Measurements from ENCODE around the gene THRB.

Gene THRB

GRCh38 chr3:24394754-24395153 lies 99.9 kb downstream of the THRB start:
- no peaks in the 10 kb centered on the region for H3K79me2 ChIP-seq (ENCODE audit: insufficient read depth, low read length)
- no peaks in the 10 kb centered on the region for H3K27me3 ChIP-seq (ENCODE audit: insufficient read depth, low read length)
- no peak overlapping the region for H3K9ac ChIP-seq (ENCODE audit: low read length)
- no peak overlapping the region for H3K27ac ChIP-seq (ENCODE audit: low read depth, low read length, poor library complexity, severe bottlenecking)
- H3K9me3 ChIP-seq (ENCODE audit: low read length): no peaks in the 10 kb centered on the region
- H3K4me3 ChIP-seq (ENCODE audit: low read depth, low read length, poor library complexity, severe bottlenecking): no peak overlapping the region
- H3K4me1 ChIP-seq (ENCODE audit: insufficient read depth, low read length, severe bottlenecking): no peaks in the 10 kb centered on the region
- no peaks in the 10 kb centered on the region for H4K20me1 ChIP-seq (ENCODE audit: insufficient read depth, low read length)
- no peak for TF ChIP-seq EZH2 (IDR thresholded peaks at IDR 0.05; ENCODE audit: borderline replicate concordance, low read length)
- no peak for TF ChIP-seq CTCF (IDR thresholded peaks at IDR 0.05; ENCODE audit: low read length)
- no peaks in the 10 kb centered on the region for H3F3A ChIP-seq (ENCODE audit: insufficient read depth, low read length)
- H2AFZ ChIP-seq (ENCODE audit: low read length): no peak overlapping the region
- no peak overlapping the region for H3K4me2 ChIP-seq (ENCODE audit: low read length)
- H3K9me2 ChIP-seq (ENCODE audit: low read depth, low read length): no peaks in the 10 kb centered on the region
- H3K36me3 ChIP-seq (ENCODE audit: insufficient read depth, low read length): no peaks in the 10 kb centered on the region

GRCh38 chr3:24393316-24393715 lies 101.3 kb downstream of the THRB start:
- Histone ChIP-seq H3K27me3 (ENCODE audit: insufficient read depth, low read length) (no peaks in the 10 kb centered on the region), H3K4me1 (ENCODE audit: insufficient read depth, low read length, severe bottlenecking) (no peaks in the 10 kb centered on the region), H3K9me2 (ENCODE audit: low read depth, low read length) (no peaks in the 10 kb centered on the region), H3K27ac (ENCODE audit: low read depth, low read length, poor library complexity, severe bottlenecking) (no peak overlapping the region), H3K79me2 (ENCODE audit: insufficient read depth, low read length) (no peaks in the 10 kb centered on the region), H3K4me3 (ENCODE audit: low read depth, low read length, poor library complexity, severe bottlenecking) (no peak overlapping the region), H3K4me2 (ENCODE audit: low read length) (no peak overlapping the region), H3K9me3 (ENCODE audit: low read length) (no peaks in the 10 kb centered on the region), H3F3A (ENCODE audit: insufficient read depth, low read length) (no peaks in the 10 kb centered on the region), H3K9ac (ENCODE audit: low read length) (no peak overlapping the region), H2AFZ (ENCODE audit: low read length) (no peak overlapping the region), H4K20me1 (ENCODE audit: insufficient read depth, low read length) (no peaks in the 10 kb centered on the region), H3K36me3 (ENCODE audit: insufficient read depth, low read length) (no peaks in the 10 kb centered on the region)
- TF ChIP-seq CTCF (IDR thresholded peaks at IDR 0.05; ENCODE audit: low read length) (no peak), EZH2 (IDR thresholded peaks at IDR 0.05; ENCODE audit: borderline replicate concordance, low read length) (no peak)

- no peaks in the 10 kb centered on the region for H3K4me1 ChIP-seq (ENCODE audit: insufficient read depth, low read length, severe bottlenecking)
- no peaks in the 10 kb centered on the region for H3K27me3 ChIP-seq (ENCODE audit: insufficient read depth, low read length)
- TF ChIP-seq CTCF (IDR thresholded peaks at IDR 0.05; ENCODE audit: low read length) (no peak), EZH2 (IDR thresholded peaks at IDR 0.05; ENCODE audit: borderline replicate concordance, low read length) (no peak)
- no peak overlapping the region for H3K4me3 ChIP-seq (ENCODE audit: low read depth, low read length, poor library complexity, severe bottlenecking)
- no peaks in the 10 kb centered on the region for H3K9me3 ChIP-seq (ENCODE audit: low read length)
- no peak overlapping the region for H2AFZ ChIP-seq (ENCODE audit: low read length)
- H4K20me1 ChIP-seq (ENCODE audit: insufficient read depth, low read length): no peaks in the 10 kb centered on the region
- H3K9me2 ChIP-seq (ENCODE audit: low read depth, low read length): no peaks in the 10 kb centered on the region
- no peak overlapping the region for H3K27ac ChIP-seq (ENCODE audit: low read depth, low read length, poor library complexity, severe bottlenecking)
- H3K36me3 ChIP-seq (ENCODE audit: insufficient read depth, low read length): no peaks in the 10 kb centered on the region
- H3F3A ChIP-seq (ENCODE audit: insufficient read depth, low read length): no peaks in the 10 kb centered on the region
- no peak overlapping the region for H3K4me2 ChIP-seq (ENCODE audit: low read length)
- no peak overlapping the region for H3K9ac ChIP-seq (ENCODE audit: low read length)
- no peaks in the 10 kb centered on the region for H3K79me2 ChIP-seq (ENCODE audit: insufficient read depth, low read length)
Measured at GRCh38 chr3:24390169-24391130, 104.2 kb downstream of the THRB start.
